ENCODE measurements around the gene DDIT3. TPM values are rescaled to one million over a fixed set of nuclear protein-coding genes. Genes with fewer than 3 reads are reported as not detected.
"Not testable (repeated sequence)": the region's sequence is repeated elsewhere in the genome, so short reads cannot be mapped to it uniquely, and the experiment has no call there.

DDIT3 gene
- total and polyA plus RNA-seq, 4 donors, result 4.7 to 30.2 (median 16.2) TPM

DNA sequence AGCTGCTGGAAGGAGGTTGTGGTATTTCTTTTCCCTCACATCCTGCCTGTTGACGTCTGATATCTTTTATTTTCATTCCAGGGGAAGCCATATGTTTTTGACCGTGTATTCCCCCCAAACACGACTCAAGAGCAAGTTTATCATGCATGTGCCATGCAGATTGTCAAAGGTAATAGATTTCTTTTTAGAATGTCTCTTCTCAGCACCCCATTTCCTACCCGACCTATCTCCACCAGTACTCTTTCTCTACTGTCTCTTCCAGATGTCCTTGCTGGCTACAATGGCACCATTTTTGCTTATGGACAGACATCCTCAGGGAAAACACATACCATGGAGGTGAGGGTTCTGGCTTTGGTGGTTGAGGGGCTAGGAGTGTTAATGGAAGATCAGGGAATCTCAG lies 43.0 kb upstream of the DDIT3 start:
- H3K36me3 ChIP-seq (ENCODE audit: control insufficient read depth in 4 of 4, insufficient read depth in 3 of 4, low read depth in 1 of 4, low read length in 3 of 4), result no peaks in the 10 kb centered on the region
- H3K9me3 ChIP-seq (ENCODE audit: control insufficient read depth in 4 of 4, low read length in 3 of 4), result no peaks in the 10 kb centered on the region
- H3K4me1 ChIP-seq (ENCODE audit: control insufficient read depth in 4 of 4, insufficient read depth in 4 of 4, low read length in 3 of 4), result no peaks in the 10 kb centered on the region
- WGBS, result 44% methylated on average over 4 of the region's 4 CpGs
- no peak for DNase-seq (ENCODE audit: low spot score)
- peaks cover 0 to 3% (median 0%) of the 10 kb centered on the region in 4 donors for H3K27me3 ChIP-seq (ENCODE audit: control insufficient read depth in 4 of 4, insufficient read depth in 4 of 4, low read length in 3 of 4)
- no peak overlapping the region for H3K9ac ChIP-seq (ENCODE audit: low read depth in 1 of 2, low read length in 2 of 2)
- H3K4me3 ChIP-seq (ENCODE audit: low read depth in 1 of 3, low read length in 3 of 3), result no peak overlapping the region
- H3K27ac ChIP-seq (ENCODE audit: low read depth in 1 of 2, low read length in 2 of 2), result no peak overlapping the region
- TF ChIP-seq, protein P1, sequence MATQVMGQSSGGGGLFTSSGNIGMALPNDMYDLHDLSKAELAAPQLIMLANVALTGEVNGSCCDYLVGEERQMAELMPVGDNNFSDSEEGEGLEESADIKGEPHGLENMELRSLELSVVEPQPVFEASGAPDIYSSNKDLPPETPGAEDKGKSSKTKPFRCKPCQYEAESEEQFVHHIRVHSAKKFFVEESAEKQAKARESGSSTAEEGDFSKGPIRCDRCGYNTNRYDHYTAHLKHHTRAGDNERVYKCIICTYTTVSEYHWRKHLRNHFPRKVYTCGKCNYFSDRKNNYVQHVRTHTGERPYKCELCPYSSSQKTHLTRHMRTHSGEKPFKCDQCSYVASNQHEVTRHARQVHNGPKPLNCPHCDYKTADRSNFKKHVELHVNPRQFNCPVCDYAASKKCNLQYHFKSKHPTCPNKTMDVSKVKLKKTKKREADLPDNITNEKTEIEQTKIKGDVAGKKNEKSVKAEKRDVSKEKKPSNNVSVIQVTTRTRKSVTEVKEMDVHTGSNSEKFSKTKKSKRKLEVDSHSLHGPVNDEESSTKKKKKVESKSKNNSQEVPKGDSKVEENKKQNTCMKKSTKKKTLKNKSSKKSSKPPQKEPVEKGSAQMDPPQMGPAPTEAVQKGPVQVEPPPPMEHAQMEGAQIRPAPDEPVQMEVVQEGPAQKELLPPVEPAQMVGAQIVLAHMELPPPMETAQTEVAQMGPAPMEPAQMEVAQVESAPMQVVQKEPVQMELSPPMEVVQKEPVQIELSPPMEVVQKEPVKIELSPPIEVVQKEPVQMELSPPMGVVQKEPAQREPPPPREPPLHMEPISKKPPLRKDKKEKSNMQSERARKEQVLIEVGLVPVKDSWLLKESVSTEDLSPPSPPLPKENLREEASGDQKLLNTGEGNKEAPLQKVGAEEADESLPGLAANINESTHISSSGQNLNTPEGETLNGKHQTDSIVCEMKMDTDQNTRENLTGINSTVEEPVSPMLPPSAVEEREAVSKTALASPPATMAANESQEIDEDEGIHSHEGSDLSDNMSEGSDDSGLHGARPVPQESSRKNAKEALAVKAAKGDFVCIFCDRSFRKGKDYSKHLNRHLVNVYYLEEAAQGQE (IDR thresholded peaks at IDR 0.05), result no peak
- TF ChIP-seq EGR1 (IDR thresholded peaks at IDR 0.05; ENCODE audit: low read depth in 2 of 2) (no peak), YY1 (IDR thresholded peaks at IDR 0.05) (no peak), FOXA2 (IDR thresholded peaks at IDR 0.05) (no peak), HNF4G (IDR thresholded peaks at IDR 0.05) (no peak), FOXA1 (IDR thresholded peaks at IDR 0.05) (no peak)
- TF ChIP-seq, protein P2, sequence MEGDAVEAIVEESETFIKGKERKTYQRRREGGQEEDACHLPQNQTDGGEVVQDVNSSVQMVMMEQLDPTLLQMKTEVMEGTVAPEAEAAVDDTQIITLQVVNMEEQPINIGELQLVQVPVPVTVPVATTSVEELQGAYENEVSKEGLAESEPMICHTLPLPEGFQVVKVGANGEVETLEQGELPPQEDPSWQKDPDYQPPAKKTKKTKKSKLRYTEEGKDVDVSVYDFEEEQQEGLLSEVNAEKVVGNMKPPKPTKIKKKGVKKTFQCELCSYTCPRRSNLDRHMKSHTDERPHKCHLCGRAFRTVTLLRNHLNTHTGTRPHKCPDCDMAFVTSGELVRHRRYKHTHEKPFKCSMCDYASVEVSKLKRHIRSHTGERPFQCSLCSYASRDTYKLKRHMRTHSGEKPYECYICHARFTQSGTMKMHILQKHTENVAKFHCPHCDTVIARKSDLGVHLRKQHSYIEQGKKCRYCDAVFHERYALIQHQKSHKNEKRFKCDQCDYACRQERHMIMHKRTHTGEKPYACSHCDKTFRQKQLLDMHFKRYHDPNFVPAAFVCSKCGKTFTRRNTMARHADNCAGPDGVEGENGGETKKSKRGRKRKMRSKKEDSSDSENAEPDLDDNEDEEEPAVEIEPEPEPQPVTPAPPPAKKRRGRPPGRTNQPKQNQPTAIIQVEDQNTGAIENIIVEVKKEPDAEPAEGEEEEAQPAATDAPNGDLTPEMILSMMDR (IDR thresholded peaks at IDR 0.05; ENCODE audit: low read depth, low read length, missing input control), result no peak
- TF ChIP-seq, protein P3, sequence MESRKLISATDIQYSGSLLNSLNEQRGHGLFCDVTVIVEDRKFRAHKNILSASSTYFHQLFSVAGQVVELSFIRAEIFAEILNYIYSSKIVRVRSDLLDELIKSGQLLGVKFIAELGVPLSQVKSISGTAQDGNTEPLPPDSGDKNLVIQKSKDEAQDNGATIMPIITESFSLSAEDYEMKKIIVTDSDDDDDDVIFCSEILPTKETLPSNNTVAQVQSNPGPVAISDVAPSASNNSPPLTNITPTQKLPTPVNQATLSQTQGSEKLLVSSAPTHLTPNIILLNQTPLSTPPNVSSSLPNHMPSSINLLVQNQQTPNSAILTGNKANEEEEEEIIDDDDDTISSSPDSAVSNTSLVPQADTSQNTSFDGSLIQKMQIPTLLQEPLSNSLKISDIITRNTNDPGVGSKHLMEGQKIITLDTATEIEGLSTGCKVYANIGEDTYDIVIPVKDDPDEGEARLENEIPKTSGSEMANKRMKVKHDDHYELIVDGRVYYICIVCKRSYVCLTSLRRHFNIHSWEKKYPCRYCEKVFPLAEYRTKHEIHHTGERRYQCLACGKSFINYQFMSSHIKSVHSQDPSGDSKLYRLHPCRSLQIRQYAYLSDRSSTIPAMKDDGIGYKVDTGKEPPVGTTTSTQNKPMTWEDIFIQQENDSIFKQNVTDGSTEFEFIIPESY (IDR thresholded peaks at IDR 0.05), result no peak
- TF ChIP-seq, protein P4, sequence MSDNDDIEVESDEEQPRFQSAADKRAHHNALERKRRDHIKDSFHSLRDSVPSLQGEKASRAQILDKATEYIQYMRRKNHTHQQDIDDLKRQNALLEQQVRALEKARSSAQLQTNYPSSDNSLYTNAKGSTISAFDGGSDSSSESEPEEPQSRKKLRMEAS (IDR thresholded peaks at IDR 0.05), result no peak

- H3K27ac ChIP-seq (ENCODE audit: low read depth in 1 of 2, low read length in 2 of 2); H3K9ac ChIP-seq (ENCODE audit: low read depth in 1 of 2, low read length in 2 of 2); H3K4me1 ChIP-seq (ENCODE audit: control insufficient read depth in 4 of 4, insufficient read depth in 4 of 4, low read length in 3 of 4); H3K9me3 ChIP-seq (ENCODE audit: control insufficient read depth in 4 of 4, low read length in 3 of 4); DNase-seq (ENCODE audit: low spot score); H3K36me3 ChIP-seq (ENCODE audit: control insufficient read depth in 4 of 4, insufficient read depth in 3 of 4, low read depth in 1 of 4, low read length in 3 of 4); H3K4me3 ChIP-seq (ENCODE audit: low read depth in 1 of 3, low read length in 3 of 3); H3K27me3 ChIP-seq (ENCODE audit: control insufficient read depth in 4 of 4, insufficient read depth in 4 of 4, low read length in 3 of 4): not testable (repeated sequence)
- 74% methylated on average over 1 of the region's 1 CpG for WGBS
These were observed 40.8 kb upstream of the DDIT3 start for GRCh38 chr12:57561117-57561516.

- Histone ChIP-seq H3K9me3 (ENCODE audit: control insufficient read depth in 4 of 4, low read length in 3 of 4) (no peaks in the 10 kb centered on the region), H3K27ac (ENCODE audit: low read depth in 1 of 2, low read length in 2 of 2) (no peak overlapping the region), H3K4me1 (ENCODE audit: control insufficient read depth in 4 of 4, insufficient read depth in 4 of 4, low read length in 3 of 4) (no peaks in the 10 kb centered on the region), H3K36me3 (ENCODE audit: control insufficient read depth in 4 of 4, insufficient read depth in 3 of 4, low read depth in 1 of 4, low read length in 3 of 4) (no peaks in the 10 kb centered on the region), H3K9ac (ENCODE audit: low read depth in 1 of 2, low read length in 2 of 2) (no peak overlapping the region), H3K4me3 (ENCODE audit: low read depth in 1 of 3, low read length in 3 of 3) (no peak overlapping the region), H3K27me3 (ENCODE audit: control insufficient read depth in 4 of 4, insufficient read depth in 4 of 4, low read length in 3 of 4) (peaks cover 0 to 3% (median 0%) of the 10 kb centered on the region in 4 donors)
- no peak for TF ChIP-seq TAF1 (conservative IDR thresholded peaks at IDR 0.05)
- no peak for TF ChIP-seq HNF4G (IDR thresholded peaks at IDR 0.05)
- no peak for TF ChIP-seq GABPA (IDR thresholded peaks at IDR 0.05 in 1 of 2, conservative IDR thresholded peaks at IDR 0.05 in 1 of 2)
- TF ChIP-seq NR2F2 (IDR thresholded peaks at IDR 0.05), result no peak
- TF ChIP-seq HNF4A (conservative IDR thresholded peaks at IDR 0.05), result no peak
- TF ChIP-seq RXRA (IDR thresholded peaks at IDR 0.05), result no peak
- no peak for TF ChIP-seq FOXA1 (IDR thresholded peaks at IDR 0.05)
- DNase-seq (ENCODE audit: low spot score), result no peak
- 95% methylated on average over 2 of the region's 2 CpGs for WGBS
These were observed 40.2 kb upstream of the DDIT3 start for GRCh38 chr12:57560516-57560915.
